Measurements from ENCODE around the gene KRT1.

DNA sequence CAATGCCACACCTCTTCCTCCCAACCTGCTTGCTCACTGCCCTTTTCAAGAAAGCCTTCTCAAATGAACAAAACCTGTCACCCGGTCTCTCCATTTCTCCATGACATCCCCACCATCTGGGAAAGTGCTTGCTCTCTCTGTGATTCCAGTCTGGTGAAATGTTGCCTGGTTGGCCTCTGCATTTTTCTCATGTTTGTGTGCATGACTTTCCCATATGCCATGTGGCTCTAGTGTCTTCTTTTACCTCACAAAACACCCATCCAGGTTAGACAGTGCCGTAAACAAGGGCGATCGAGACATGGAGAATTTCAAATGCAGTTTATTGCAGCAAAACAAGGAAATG is 5.8 kb downstream of the KRT1 start:
- TF ChIP-seq, protein P1, sequence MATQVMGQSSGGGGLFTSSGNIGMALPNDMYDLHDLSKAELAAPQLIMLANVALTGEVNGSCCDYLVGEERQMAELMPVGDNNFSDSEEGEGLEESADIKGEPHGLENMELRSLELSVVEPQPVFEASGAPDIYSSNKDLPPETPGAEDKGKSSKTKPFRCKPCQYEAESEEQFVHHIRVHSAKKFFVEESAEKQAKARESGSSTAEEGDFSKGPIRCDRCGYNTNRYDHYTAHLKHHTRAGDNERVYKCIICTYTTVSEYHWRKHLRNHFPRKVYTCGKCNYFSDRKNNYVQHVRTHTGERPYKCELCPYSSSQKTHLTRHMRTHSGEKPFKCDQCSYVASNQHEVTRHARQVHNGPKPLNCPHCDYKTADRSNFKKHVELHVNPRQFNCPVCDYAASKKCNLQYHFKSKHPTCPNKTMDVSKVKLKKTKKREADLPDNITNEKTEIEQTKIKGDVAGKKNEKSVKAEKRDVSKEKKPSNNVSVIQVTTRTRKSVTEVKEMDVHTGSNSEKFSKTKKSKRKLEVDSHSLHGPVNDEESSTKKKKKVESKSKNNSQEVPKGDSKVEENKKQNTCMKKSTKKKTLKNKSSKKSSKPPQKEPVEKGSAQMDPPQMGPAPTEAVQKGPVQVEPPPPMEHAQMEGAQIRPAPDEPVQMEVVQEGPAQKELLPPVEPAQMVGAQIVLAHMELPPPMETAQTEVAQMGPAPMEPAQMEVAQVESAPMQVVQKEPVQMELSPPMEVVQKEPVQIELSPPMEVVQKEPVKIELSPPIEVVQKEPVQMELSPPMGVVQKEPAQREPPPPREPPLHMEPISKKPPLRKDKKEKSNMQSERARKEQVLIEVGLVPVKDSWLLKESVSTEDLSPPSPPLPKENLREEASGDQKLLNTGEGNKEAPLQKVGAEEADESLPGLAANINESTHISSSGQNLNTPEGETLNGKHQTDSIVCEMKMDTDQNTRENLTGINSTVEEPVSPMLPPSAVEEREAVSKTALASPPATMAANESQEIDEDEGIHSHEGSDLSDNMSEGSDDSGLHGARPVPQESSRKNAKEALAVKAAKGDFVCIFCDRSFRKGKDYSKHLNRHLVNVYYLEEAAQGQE (tag by site-specific recombination; IDR thresholded peaks at IDR 0.05), result no peak
- no peak for TF ChIP-seq ZNF184 (tag by site-specific recombination; IDR thresholded peaks at IDR 0.05)
- TF ChIP-seq, protein P2, sequence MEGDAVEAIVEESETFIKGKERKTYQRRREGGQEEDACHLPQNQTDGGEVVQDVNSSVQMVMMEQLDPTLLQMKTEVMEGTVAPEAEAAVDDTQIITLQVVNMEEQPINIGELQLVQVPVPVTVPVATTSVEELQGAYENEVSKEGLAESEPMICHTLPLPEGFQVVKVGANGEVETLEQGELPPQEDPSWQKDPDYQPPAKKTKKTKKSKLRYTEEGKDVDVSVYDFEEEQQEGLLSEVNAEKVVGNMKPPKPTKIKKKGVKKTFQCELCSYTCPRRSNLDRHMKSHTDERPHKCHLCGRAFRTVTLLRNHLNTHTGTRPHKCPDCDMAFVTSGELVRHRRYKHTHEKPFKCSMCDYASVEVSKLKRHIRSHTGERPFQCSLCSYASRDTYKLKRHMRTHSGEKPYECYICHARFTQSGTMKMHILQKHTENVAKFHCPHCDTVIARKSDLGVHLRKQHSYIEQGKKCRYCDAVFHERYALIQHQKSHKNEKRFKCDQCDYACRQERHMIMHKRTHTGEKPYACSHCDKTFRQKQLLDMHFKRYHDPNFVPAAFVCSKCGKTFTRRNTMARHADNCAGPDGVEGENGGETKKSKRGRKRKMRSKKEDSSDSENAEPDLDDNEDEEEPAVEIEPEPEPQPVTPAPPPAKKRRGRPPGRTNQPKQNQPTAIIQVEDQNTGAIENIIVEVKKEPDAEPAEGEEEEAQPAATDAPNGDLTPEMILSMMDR (tag by site-specific recombination; IDR thresholded peaks at IDR 0.05), result no peak
- TF ChIP-seq, protein P3, sequence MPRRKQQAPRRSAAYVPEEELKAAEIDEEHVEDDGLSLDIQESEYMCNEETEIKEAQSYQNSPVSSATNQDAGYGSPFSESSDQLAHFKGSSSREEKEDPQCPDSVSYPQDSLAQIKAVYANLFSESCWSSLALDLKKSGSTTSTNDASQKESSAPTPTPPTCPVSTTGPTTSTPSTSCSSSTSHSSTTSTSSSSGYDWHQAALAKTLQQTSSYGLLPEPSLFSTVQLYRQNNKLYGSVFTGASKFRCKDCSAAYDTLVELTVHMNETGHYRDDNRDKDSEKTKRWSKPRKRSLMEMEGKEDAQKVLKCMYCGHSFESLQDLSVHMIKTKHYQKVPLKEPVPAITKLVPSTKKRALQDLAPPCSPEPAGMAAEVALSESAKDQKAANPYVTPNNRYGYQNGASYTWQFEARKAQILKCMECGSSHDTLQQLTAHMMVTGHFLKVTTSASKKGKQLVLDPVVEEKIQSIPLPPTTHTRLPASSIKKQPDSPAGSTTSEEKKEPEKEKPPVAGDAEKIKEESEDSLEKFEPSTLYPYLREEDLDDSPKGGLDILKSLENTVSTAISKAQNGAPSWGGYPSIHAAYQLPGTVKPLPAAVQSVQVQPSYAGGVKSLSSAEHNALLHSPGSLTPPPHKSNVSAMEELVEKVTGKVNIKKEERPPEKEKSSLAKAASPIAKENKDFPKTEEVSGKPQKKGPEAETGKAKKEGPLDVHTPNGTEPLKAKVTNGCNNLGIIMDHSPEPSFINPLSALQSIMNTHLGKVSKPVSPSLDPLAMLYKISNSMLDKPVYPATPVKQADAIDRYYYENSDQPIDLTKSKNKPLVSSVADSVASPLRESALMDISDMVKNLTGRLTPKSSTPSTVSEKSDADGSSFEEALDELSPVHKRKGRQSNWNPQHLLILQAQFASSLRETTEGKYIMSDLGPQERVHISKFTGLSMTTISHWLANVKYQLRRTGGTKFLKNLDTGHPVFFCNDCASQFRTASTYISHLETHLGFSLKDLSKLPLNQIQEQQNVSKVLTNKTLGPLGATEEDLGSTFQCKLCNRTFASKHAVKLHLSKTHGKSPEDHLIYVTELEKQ (tag by site-specific recombination; IDR thresholded peaks at IDR 0.05; ENCODE audit: borderline replicate concordance), result no peak
- no peak for TF ChIP-seq KLF8 (tag by site-specific recombination; IDR thresholded peaks at IDR 0.05)
- no peak for TF ChIP-seq TCF7L2 (IDR thresholded peaks at IDR 0.05; ENCODE audit: borderline replicate concordance, low read depth, low read length)
- TF ChIP-seq ZNF121 (tag by site-specific recombination; IDR thresholded peaks at IDR 0.05), result no peak
- TF ChIP-seq KLF9 (tag by site-specific recombination; IDR thresholded peaks at IDR 0.05; ENCODE audit: low read depth), result no peak
- TF ChIP-seq ZNF830 (tag by site-specific recombination; IDR thresholded peaks at IDR 0.05; ENCODE audit: low read depth), result no peak
- TF ChIP-seq ZBTB21 (tag by site-specific recombination; IDR thresholded peaks at IDR 0.05), result no peak
